ELF-1 (cell line): ENCODE results near the gene ADAMTSL3.
A peak's percentile ranks its signal among the peaks of the same experiment; 100 is the strongest.
"Not testable (repeated sequence)": the region's sequence is repeated elsewhere in the genome, so short reads cannot be mapped to it uniquely, and the experiment has no call there.

Experiments used
- DNase-seq: peaks from one replicate; pipeline ENCODE4 v3.0.0-alpha.2; 2016; ENCODE audit warnings: low read depth, low spot score

Gene ADAMTSL3

DNA sequence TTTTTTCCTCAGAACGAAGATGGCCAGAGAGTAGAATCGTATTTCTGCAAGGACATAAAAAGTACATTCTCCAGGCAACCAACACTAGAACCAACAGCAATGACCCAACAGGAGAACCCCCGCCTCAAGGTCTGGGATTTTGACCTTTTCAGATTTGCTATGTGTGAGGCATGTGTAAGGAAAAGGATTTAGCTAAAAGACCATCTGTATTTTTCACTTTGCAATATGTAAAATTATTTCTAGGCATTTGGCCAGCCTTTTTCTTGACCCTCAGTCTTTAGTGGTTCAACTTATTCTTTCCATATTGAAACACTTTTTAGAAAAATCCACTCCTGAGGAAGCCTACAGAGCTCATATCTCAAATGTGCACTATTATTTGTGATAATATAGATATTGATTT, 362.4 kb downstream of the ADAMTSL3 start:
- DNase-seq: no peak

GRCh38 chr15:84022516-84022915, 368.6 kb downstream of the ADAMTSL3 start:
- no peak for DNase-seq

GRCh38 chr15:84023636-84024035, 369.7 kb downstream of the ADAMTSL3 start:
- DNase-seq: no peak

- no peak for DNase-seq
Observed at GRCh38 chr15:84033793-84034553, 380.1 kb downstream of the ADAMTSL3 start.

- peak; percentile 24 for DNase-seq
Observed at GRCh38 chr15:84034578-84035398, 380.9 kb downstream of the ADAMTSL3 start.

- no peak for DNase-seq
Observed at GRCh38 chr15:84035399-84035766, 381.5 kb downstream of the ADAMTSL3 start.

- no peak for DNase-seq
Observed at GRCh38 chr15:84037301-84037700, 383.4 kb downstream of the ADAMTSL3 start.

DNA sequence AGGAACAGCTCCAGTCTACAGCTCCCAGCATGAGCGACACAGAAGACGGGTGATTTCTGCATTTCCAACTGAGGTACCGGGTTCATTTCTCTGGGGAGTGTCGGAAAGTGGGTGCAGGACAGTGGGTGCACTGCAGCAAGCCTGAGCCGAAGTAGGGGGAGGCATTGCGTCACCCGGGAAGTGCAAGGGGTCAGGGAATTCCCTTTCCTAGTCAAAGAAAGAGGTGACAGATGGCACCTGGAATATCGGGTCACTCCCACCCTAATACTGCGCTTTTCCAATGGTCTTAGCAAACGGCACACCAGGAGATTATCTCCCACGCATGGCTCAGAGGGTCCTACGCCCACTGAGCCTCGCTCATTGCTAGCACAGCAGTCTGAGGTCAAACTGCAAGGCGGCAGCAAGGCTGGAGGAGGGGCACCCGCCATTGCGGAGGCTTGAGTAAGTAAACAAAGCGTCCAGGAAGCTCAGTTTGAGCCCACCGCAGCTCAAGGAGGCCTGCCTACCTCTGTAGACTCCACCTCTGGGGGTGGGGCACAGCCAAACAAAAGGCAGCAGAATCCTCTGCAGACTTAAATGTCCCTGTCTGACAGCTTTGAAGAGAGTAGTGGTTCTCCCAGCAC, 388.6 kb downstream of the ADAMTSL3 start:
- peak; percentile 84 for DNase-seq

DNA sequence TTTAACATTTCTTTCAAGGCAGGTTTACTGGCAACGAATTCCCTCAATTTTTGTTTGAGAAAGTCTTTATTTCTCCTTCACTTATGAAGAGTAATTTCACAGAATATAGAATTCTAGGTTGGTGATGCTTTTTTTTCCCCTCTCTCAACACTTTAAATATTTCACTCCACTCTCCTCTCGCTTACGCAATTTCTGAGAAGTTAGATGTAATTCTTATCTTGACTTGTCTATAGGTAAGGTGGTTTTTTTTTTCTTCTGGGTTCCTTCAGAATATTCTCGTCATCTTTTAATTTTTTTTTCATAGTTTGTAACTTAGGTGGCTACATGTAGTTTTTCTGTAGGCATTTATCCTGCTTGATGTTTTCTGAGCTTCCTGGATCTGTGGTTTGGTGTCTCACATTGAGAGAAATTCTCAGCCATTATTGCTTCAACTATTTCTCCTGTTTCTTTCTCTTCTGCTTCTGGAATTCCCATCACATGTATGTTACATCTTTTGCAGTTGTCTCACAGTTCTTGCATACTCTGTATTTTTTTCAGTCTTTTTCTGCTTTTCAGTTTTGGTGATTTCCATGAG, 392.2 kb downstream of the ADAMTSL3 start:
- DNase-seq: no peak

DNA sequence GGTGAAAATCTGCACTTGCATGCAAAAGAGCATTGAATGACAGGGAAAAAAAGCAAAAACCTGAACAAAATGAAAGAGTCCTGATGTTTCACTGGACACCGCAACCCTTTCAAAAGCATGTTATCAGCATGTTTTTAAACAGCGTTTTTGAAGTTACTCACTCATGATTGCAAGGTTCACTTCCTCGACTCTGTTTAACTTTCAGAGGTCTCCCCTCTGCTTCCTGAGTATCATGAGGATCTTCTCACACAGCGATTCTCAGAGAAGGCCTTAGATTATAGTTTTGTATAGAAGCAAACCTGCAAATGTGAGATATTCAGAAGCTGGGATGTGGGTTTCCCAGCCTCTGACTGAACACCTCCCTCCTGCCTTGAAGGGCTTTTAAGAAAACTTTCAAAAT, 395.6 kb downstream of the ADAMTSL3 start:
- not testable (repeated sequence) for DNase-seq

DNA sequence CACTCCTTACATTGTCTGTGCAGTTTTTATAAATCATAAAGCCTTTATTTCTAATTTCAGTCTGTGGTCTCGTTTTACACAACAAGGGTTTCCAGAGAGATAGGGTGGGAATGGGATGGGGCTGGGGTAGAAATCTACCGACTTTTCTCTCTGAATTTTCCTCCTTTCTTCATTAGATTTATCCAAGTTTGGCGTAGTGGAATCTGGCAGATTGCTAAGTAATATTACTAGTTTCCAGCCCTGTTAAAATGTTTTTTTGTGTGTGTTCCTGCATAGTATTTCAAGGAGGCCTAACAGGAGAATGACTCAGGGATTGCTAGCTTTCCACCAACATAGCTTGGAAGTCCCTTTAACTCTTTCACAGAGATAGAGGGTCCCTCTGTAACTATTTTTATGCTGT, 396.2 kb downstream of the ADAMTSL3 start:
- DNase-seq: no peak

- not testable (repeated sequence) for DNase-seq
Observed at GRCh38 chr15:84051146-84051545, 397.2 kb downstream of the ADAMTSL3 start.

DNA sequence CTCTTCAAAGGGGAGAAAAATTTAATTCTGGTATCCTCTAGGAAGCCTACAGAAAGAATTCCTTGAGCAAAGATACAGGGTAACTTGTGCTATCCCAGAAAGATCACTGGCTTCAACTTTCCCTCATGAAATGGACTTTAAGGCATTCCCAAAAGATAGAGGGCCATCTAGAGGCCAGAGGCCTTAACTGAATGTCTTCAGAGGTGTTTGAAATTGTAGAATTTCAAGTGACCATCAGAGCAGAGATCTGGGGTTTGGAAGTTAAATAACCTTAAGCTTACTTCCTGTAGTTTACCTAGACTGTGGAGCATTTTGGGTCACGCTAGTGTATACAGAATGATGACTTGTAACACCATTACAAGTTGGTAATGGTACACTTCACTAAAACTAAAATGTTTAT, 400.6 kb downstream of the ADAMTSL3 start:
- not testable (repeated sequence) for DNase-seq

DNA sequence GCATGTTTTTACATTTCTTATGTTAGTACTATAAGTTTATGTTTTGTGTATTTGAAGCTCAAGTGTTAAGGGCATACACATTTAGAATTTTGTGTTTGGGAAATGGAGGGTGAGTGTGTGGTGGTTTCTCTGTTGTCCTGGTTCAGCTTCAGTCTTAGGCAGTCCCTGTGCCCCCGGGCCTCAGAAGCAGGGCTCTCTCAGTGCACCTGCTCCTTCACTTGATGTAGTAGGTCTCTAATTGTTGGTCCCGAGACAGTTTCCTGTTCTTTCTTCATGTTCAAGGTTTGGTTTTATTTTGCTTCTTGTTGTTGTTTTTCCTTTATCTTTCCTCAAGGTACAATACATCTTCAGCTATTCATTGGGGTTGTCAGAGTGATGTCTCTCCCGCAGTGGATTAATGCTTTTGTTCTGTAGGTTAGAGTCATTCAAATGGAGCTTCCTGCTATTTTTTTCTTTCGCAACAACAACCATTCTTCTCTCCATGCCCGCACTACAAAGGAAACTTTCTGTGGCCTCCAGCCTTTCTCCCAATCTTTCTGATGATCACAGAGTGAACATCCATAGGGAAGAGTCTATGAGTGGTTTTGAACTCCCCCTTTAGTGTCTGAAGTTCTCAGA, 403.9 kb downstream of the ADAMTSL3 start:
- DNase-seq: peak; percentile 4

DNA sequence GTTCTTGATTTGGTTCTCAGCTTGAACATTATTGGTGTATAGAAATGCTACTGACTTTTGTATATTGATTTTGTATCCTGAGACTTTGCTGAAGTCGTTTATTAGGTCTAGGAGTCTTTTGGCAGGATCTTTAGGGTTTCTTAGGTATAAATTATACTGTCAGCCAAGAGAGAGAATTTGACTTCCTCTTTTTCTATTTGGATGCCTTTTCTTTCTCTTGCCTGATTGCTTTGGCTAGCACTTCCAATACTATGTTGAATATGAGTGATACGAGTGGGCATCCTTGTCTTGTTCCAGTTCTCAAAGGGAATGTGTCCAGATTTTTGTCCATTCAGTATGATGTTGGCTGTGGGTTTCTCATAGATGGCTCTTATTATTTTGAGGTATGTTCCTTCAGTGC, 409.8 kb downstream of the ADAMTSL3 start:
- not testable (repeated sequence) for DNase-seq

GRCh38 chr15:84068674-84069073, 414.8 kb downstream of the ADAMTSL3 start:
- not testable (repeated sequence) for DNase-seq

DNA sequence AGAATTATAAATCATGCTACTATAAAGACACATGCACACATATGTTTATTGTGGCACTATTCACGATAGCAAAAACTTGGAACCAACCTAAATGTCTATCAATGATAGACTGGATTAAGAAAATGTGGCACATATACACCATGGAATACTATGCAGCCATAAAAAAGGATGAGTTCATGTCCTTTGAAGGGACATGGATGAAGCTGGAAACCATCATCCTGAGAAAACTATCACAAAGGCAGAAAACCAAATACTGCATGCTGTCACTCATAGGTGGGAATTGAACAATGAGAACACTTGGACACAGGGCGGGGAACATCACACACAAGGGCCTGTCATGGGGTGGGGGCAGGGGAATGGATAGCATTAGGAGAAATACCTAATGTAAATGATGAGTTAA, 424.1 kb downstream of the ADAMTSL3 start:
- DNase-seq: not testable (repeated sequence)

GRCh38 chr15:84079325-84079884, 425.5 kb downstream of the ADAMTSL3 start:
- peak; percentile 1 for DNase-seq

DNA sequence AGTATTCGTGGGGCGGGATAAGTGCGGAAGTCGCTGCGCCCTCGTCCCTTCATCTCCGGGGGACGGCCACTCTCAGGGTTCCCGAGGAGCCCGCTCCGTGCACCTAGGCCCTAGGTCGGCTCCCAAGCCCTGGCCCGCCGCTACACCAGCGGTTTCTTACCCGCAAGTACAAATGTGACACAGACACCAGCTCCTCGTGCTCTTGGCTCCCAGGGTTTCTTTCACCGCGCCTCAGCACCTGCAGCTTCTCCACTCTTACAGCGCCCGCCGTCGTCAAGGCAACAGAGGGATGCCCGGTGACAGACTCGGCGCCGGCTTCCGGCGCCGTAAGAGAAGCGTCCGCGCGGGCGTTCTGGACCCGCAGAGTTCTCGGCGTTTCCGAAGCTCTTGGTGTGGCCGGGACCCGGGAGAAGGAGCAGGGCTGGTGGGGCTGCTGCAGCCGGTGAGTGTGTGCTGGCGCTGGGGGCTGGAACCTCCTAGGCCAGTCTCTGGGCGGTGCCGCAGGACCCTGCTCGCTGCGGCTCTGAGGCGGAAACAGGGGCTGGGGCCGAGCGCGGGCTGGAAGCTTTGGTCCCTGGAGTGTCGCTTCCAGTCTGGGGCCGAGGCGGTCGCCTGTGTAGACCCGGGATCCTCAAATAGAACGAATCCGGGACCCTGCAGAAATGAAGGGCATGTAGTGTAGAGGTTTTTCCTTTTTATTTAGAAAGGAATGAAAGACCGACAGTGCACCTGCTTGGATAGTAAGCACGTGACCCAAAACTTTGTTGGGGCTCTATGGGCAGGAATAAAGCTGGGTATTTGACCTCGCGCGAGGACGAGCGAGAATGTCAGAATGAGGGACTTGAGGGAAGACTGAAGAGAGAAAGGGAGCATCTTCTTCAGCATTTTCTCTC, 426.2 kb downstream of the ADAMTSL3 start:
- DNase-seq: peak; percentile 71

GRCh38 chr15:84080778-84081084, 426.8 kb downstream of the ADAMTSL3 start:
- DNase-seq: not testable (repeated sequence)
